ENCODE data around the gene TBCD.

DNA sequence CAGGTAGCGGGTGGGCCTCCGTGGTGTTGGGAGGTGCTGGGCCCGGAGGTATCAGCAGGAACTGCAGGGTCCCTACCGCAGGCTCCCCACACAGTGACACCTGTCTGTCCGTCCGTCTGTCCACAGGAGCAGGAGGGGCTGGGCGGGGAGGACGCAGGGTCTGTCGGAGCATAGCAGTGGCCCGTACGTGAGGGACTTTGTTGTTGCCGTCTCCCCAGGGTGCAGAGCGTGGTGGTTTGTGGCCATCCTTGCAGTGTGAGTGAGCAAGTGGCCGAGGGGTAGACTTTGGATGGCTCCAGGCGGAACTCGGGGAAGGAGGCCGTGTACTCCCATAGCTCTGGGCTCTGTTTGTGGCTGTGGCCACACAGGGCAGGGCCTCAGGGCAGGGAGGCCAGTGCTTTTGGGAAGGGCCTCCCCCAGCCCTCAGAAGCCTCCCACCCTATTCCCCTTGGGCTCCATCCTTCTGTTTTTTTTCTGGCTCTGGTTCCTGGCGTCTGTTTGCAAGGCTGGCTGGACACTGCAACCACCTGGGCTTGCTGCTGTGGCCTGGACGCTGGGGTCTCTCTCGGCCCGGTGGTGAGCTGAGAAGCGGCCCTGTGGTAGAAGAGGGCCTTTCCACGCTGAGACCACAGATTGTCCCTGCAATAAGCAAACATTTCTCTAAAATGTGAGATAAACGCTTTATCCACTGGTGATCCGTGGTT lies 128.9 kb downstream of the TBCD start:
- TF ChIP-seq EP300 (IDR thresholded peaks at IDR 0.05) (no peak), POLR2A (IDR thresholded peaks at IDR 0.05) (no peak), POLR2AphosphoS5 (IDR thresholded peaks at IDR 0.05) (no peak)
- TF ChIP-seq, protein P1, sequence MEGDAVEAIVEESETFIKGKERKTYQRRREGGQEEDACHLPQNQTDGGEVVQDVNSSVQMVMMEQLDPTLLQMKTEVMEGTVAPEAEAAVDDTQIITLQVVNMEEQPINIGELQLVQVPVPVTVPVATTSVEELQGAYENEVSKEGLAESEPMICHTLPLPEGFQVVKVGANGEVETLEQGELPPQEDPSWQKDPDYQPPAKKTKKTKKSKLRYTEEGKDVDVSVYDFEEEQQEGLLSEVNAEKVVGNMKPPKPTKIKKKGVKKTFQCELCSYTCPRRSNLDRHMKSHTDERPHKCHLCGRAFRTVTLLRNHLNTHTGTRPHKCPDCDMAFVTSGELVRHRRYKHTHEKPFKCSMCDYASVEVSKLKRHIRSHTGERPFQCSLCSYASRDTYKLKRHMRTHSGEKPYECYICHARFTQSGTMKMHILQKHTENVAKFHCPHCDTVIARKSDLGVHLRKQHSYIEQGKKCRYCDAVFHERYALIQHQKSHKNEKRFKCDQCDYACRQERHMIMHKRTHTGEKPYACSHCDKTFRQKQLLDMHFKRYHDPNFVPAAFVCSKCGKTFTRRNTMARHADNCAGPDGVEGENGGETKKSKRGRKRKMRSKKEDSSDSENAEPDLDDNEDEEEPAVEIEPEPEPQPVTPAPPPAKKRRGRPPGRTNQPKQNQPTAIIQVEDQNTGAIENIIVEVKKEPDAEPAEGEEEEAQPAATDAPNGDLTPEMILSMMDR (IDR thresholded peaks at IDR 0.05): no peak
